Endothelial cell of umbilical vein (primary cell): ENCODE measurements around the gene SLC10A7. TPM values are rescaled to one million over a fixed set of nuclear protein-coding genes. Genes with fewer than 3 reads are reported as not detected.

Experiments used
- BruUV-seq: library from RNA; stranded (reverse); fragments of 400-500 nt; replicated peaks from 2 replicates; lab custom pipeline; 2021; lab: Mats Ljungman, UMichigan
- CTCF ChIA-PET: fragments of 300-600, 350-600 bp; sonication (Branson Sonifier 250); formaldehyde crosslinking; loops from one replicate; lab custom pipeline; 2021; ENCODE audit warnings: antibody characterized with exemption, inconsistent platforms; lab: Charles Lee
- POLR2A ChIA-PET: fragments of 300-600, 350-600 bp; sonication (Branson Sonifier 250); formaldehyde crosslinking; loops from one replicate; lab custom pipeline; 2021; ENCODE audit warnings: antibody characterized with exemption, inconsistent platforms; lab: Charles Lee
- DNase-seq: peaks from one replicate; pipeline ENCODE4 v3.0.0-alpha.2; 2011; ENCODE audit warnings: low read depth, low spot score
- FAIRE-seq: peaks from 2 replicates; lab custom pipeline; 2011; peaks lifted over from hg19 to GRCh38; lab: Jason Lieb, UNC
- H2AFZ ChIP-seq: 2 replicates; pipeline ENCODE4 v1.6.0; 2012; ENCODE audit warnings: low read depth, low read length, control low read depth, inconsistent platforms
- H3K27ac ChIP-seq: 2 replicates; pipeline ENCODE4 v1.5.1; 2011; ENCODE audit warnings: low read depth, mild to moderate bottlenecking, control low read depth, low read length, moderate library complexity; ENCODE audit not compliant: insufficient read depth
- H3K27me3 ChIP-seq, 2 experiments: 2 replicates each; pipeline versions ENCODE4 v1.6.0 to v1.6.1; 2011; ENCODE audit warnings: low read length in 2 of 2, mixed read lengths in 1 of 2; ENCODE audit not compliant: control insufficient read depth in 2 of 2, insufficient read depth in 2 of 2
- H3K36me3 ChIP-seq, 2 experiments: 2 replicates in 1 of 2; 3 replicates in 1 of 2; pipeline ENCODE4 v1.5.1; 2011; ENCODE audit warnings: low read length in 2 of 2, mild to moderate bottlenecking in 1 of 2, moderate library complexity in 1 of 2; ENCODE audit not compliant: control insufficient read depth in 2 of 2, insufficient read depth in 2 of 2; ENCODE audit errors: extremely low read depth in 1 of 2
- H3K4me1 ChIP-seq: 3 replicates; pipeline ENCODE4 v1.5.1; 2011; ENCODE audit warnings: mild to moderate bottlenecking, low read length; ENCODE audit not compliant: control insufficient read depth, insufficient read depth; ENCODE audit errors: extremely low read depth
- H3K4me2 ChIP-seq: 2 replicates; pipeline ENCODE4 v1.6.1; 2011; ENCODE audit warnings: low read length, control low read depth, mixed read lengths; ENCODE audit not compliant: insufficient read depth
- H3K4me3 ChIP-seq, 3 experiments: fragments of 200-600 bp in 1 of 3; sonication (generic), shearing (Covaris generic) in 1 of 3; replicated peaks in 1 of 3; 2 replicates each; pipeline ENCODE4 v1.5.1; 2011 to 2016; ENCODE audit warnings: control low read depth in 3 of 3, low read length in 3 of 3, mild to moderate bottlenecking in 2 of 3, inconsistent platforms in 1 of 3, low read depth in 1 of 3, moderate library complexity in 1 of 3; ENCODE audit not compliant: insufficient read depth in 1 of 3
- H3K79me2 ChIP-seq: 2 replicates; pipeline ENCODE4 v1.6.0; 2012; ENCODE audit warnings: low read length, inconsistent platforms; ENCODE audit not compliant: control insufficient read depth, insufficient read depth
- H3K9ac ChIP-seq: replicated peaks from 2 replicates; pipeline ENCODE3; 2011; ENCODE audit warnings: low read length, control low read depth; ENCODE audit not compliant: insufficient read depth; ENCODE audit errors: extremely low read depth
- H3K9me1 ChIP-seq: replicated peaks from 3 replicates; pipeline ENCODE4 v1.6.0; 2011; ENCODE audit warnings: mild to moderate bottlenecking, low read length; ENCODE audit not compliant: control insufficient read depth, insufficient read depth; ENCODE audit errors: extremely low read depth
- H3K9me3 ChIP-seq: replicated peaks from 2 replicates; pipeline ENCODE4 v1.5.1; 2012; ENCODE audit warnings: low read length, inconsistent platforms; ENCODE audit not compliant: control insufficient read depth, insufficient read depth
- H4K20me1 ChIP-seq: replicated peaks from 2 replicates; pipeline ENCODE3; 2011; ENCODE audit warnings: mild to moderate bottlenecking, low read length; ENCODE audit not compliant: control insufficient read depth, insufficient read depth; ENCODE audit errors: extremely low read depth
- CTCF ChIP-seq, 2 donors: IDR thresholded peaks; 1 replicate in 1 of 2; 2 replicates in 1 of 2; pipeline ENCODE4 v1.5.1; 2011; ENCODE audit warnings: low read length in 2 of 2, mild to moderate bottlenecking in 2 of 2, moderate library complexity in 2 of 2, control low read depth in 1 of 2, inconsistent platforms in 1 of 2, low read depth in 1 of 2; ENCODE audit not compliant: insufficient read depth in 1 of 2; ENCODE audit errors: extremely low read depth in 1 of 2
- EZH2 ChIP-seq: IDR thresholded peaks from 2 replicates; pipeline ENCODE4 v1.6.1; 2012; ENCODE audit warnings: borderline replicate concordance, low read depth, mild to moderate bottlenecking, moderate library complexity, low read length, inconsistent platforms; ENCODE audit not compliant: severe bottlenecking
- FOS ChIP-seq: IDR thresholded peaks from 2 replicates; pipeline ENCODE4 v1.6.1; 2011; ENCODE audit warnings: mild to moderate bottlenecking, low read length, moderate library complexity, borderline replicate concordance; ENCODE audit not compliant: insufficient read depth
- GATA2 ChIP-seq: IDR thresholded peaks from 2 replicates; pipeline ENCODE4 v1.7.0; 2011; ENCODE audit warnings: low read depth, mild to moderate bottlenecking, moderate library complexity, mixed read lengths, low read length; ENCODE audit not compliant: insufficient read length, insufficient read depth
- JUN ChIP-seq: IDR thresholded peaks from 2 replicates; pipeline ENCODE4 v1.6.1; 2011; ENCODE audit warnings: borderline replicate concordance, low read depth; ENCODE audit not compliant: insufficient read length, insufficient read depth
- MAX ChIP-seq: IDR thresholded peaks from 2 replicates; pipeline ENCODE4 v1.6.1; 2011; ENCODE audit not compliant: insufficient read depth, insufficient read length
- MYC ChIP-seq: IDR thresholded peaks from one replicate; pipeline ENCODE4 v1.6.1; 2011; ENCODE audit warnings: mild to moderate bottlenecking, low read depth, low read length
- POLR2A ChIP-seq: IDR thresholded peaks from 2 replicates; pipeline ENCODE4 v1.6.1; 2012; ENCODE audit warnings: low read depth, mild to moderate bottlenecking, control low read depth, low read length
- POLR2AphosphoS5 ChIP-seq: IDR thresholded peaks from 2 replicates; pipeline ENCODE4 v1.6.1; 2012; ENCODE audit warnings: low read depth, mild to moderate bottlenecking, control low read depth, low read length, moderate library complexity; ENCODE audit not compliant: insufficient read depth
- dilution Hi-C: fragments of 300-500 bp; cut with MboI; formaldehyde crosslinking; loops from one replicate; pipeline ENCODE4 v1.15.0; 2019; ENCODE audit warnings: low sequenced_read_pairs; ENCODE audit not compliant: extremely low pct_ligation_motif_present
- intact Hi-C: fragments of 100-400 bp; cut with micrococcal nuclease; formaldehyde crosslinking; loops from one replicate; pipeline ENCODE4 v1.10.0; 2022
- polyA plus RNA-seq, 4 experiments: library from polyadenylated mRNA; depleted of rRNA in 3 of 4; stranded (reverse) in 3 of 4; unstranded in 1 of 4; fragments of >200 nt; gene quantifications; 2 replicates each; pipeline versions ENCODE4 v1.2.1 to v1.2.3, GENCODE V29; 2011 to 2012; ENCODE audit warnings: missing spikeins in 1 of 4
- total RNA-seq: library from RNA; stranded (reverse); gene quantifications from 2 replicates; pipeline ENCODE4 v1.2.3, GENCODE V29; 2021

The SLC10A7 gene
- total and polyA plus RNA-seq, 2 donors (not counting 3 experiments of a cell fraction or from before 2014, with no cell fraction given) = 13.6 to 20.4 TPM

- Histone ChIP-seq H3K36me3 (no peaks in the 10 kb centered on the region), H3K9me3 (no peaks in the 10 kb centered on the region), H3K9me1 (no peaks in the 10 kb centered on the region), H3K4me2 (no peak overlapping the region), H3K4me3 (no peak overlapping the region), H2AFZ (no peak overlapping the region), H3K27me3 (no peaks in the 10 kb centered on the region), H4K20me1 (no peaks in the 10 kb centered on the region), H3K79me2 (no peaks in the 10 kb centered on the region), H3K4me1 (no peaks in the 10 kb centered on the region), H3K9ac (no peak overlapping the region), H3K27ac (no peak overlapping the region)
- POLR2A ChIA-PET = no interaction called here
- dilution Hi-C loops = no loop called here
- intact Hi-C loops = no loop called here
- TF ChIP-seq JUN = no peak
- TF ChIP-seq FOS = no peak
- no peak for TF ChIP-seq GATA2
- no peak for TF ChIP-seq EZH2
- TF ChIP-seq MAX = no peak
- no peak for TF ChIP-seq POLR2A
- TF ChIP-seq POLR2AphosphoS5 = no peak
- TF ChIP-seq MYC = no peak
- TF ChIP-seq CTCF (IDR thresholded peaks at IDR 0.05; ENCODE audit: extremely low read depth in 1 of 2, insufficient read depth in 1 of 2, low read depth in 1 of 2, low read length in 2 of 2) = no peak
- DNase-seq = no peak
- BruUV-seq = no TSS peak
- CTCF ChIA-PET = no interaction called here
- FAIRE-seq = no peak
Observed at GRCh38 chr4:146310319-146311021, 211.3 kb downstream of the SLC10A7 start.
